HG03280 (cell line): ENCODE results near the gene PPP1R37.

ENCODE experiments used
- ATAC-seq: cut with Tn5 transposase; IDR thresholded peaks from one replicate; pipeline ENCODE4 v1.9.1; 2021; ENCODE audit warnings: mild to moderate bottlenecking, moderate library complexity; ENCODE audit not compliant: unreplicated experiment

The PPP1R37 gene

GRCh38 chr19:45113628-45114027 is 20.6 kb downstream of the PPP1R37 start:
- ATAC-seq, result no peak

GRCh38 chr19:45114116-45114515 is 21.1 kb downstream of the PPP1R37 start:
- ATAC-seq, result no peak

GRCh38 chr19:45115809-45116615 is 23.0 kb downstream of the PPP1R37 start:
- no peak for ATAC-seq

GRCh38 chr19:45117167-45117594 is 24.2 kb downstream of the PPP1R37 start:
- no peak for ATAC-seq

- no peak for ATAC-seq
Measured at GRCh38 chr19:45117671-45118070, 24.7 kb downstream of the PPP1R37 start.

GRCh38 chr19:45118106-45118505 is 25.1 kb downstream of the PPP1R37 start:
- ATAC-seq, result no peak

GRCh38 chr19:45118591-45119355 is 25.8 kb downstream of the PPP1R37 start:
- ATAC-seq, result peak; percentile 45

- ATAC-seq, result no peak
Measured at GRCh38 chr19:45119582-45119981, 26.6 kb downstream of the PPP1R37 start.

GRCh38 chr19:45121827-45122345 is 28.9 kb downstream of the PPP1R37 start:
- no peak for ATAC-seq

GRCh38 chr19:45122832-45123231 is 29.9 kb downstream of the PPP1R37 start:
- ATAC-seq, result no peak

GRCh38 chr19:45123440-45123850 is 30.5 kb downstream of the PPP1R37 start:
- ATAC-seq, result no peak

GRCh38 chr19:45124021-45124420 is 31.0 kb downstream of the PPP1R37 start:
- no peak for ATAC-seq

- no peak for ATAC-seq
Measured at GRCh38 chr19:45125360-45125759, 32.4 kb downstream of the PPP1R37 start.

GRCh38 chr19:45125975-45126493 is 33.1 kb downstream of the PPP1R37 start:
- peak; percentile 51 for ATAC-seq

- ATAC-seq, result no peak
Measured at GRCh38 chr19:45126654-45127053, 33.7 kb downstream of the PPP1R37 start.

GRCh38 chr19:45128146-45128545 is 35.2 kb downstream of the PPP1R37 start:
- no peak for ATAC-seq

GRCh38 chr19:45128806-45129205 is 35.8 kb downstream of the PPP1R37 start:
- no peak for ATAC-seq

- no peak for ATAC-seq
Measured at GRCh38 chr19:45130236-45130635, 37.3 kb downstream of the PPP1R37 start.

- no peak for ATAC-seq
Measured at GRCh38 chr19:45130888-45131615, 38.1 kb downstream of the PPP1R37 start.

- no peak for ATAC-seq
Measured at GRCh38 chr19:45133661-45134060, 40.7 kb downstream of the PPP1R37 start.
